HG03064 (cell line): ENCODE data around the gene RNF213.

Experiments
- ATAC-seq: cut with Tn5 transposase; IDR thresholded peaks from one replicate; pipeline ENCODE4 v1.9.1; 2021; ENCODE audit warnings: low read depth; ENCODE audit not compliant: unreplicated experiment

RNF213 gene

GRCh38 chr17:80345841-80346497, 85.3 kb downstream of the RNF213 start:
- no peak for ATAC-seq

DNA sequence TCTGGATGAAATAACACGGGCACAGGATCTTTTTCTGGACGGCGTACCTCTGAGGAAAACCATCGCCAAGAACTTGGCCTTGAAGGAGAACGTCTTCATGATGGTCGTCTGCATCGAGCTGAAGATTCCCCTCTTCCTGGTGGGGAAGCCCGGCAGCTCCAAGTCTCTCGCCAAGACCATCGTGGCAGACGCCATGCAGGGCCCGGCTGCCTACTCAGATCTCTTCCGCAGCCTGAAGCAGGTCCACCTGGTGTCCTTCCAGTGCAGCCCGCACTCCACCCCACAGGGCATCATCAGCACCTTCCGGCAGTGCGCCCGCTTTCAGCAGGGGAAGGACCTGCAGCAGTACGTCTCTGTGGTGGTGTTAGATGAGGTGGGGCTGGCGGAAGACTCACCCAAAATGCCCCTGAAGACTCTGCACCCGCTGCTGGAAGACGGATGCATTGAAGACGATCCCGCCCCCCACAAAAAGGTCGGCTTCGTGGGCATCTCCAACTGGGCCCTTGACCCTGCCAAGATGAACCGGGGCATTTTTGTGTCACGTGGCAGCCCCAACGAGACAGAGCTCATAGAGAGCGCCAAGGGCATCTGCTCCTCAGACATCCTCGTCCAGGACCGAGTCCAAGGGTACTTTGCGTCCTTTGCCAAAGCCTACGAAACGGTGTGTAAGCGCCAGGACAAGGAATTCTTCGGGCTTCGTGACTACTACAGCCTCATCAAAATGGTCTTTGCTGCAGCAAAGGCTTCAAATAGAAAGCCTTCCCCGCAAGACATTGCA, 86.0 kb downstream of the RNF213 start:
- ATAC-seq, result no peak

DNA sequence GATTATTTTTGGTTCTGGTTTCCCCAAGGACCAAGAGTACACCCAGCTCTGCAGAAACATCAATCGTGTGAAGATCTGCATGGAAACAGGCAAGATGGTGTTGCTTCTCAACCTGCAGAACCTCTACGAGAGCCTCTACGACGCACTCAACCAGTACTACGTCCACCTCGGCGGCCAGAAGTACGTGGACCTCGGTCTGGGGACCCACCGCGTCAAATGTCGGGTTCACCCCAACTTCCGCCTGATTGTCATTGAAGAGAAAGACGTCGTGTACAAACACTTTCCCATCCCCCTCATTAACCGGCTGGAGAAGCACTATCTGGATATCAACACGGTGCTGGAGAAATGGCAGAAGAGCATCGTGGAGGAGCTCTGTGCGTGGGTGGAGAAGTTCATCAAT, 86.9 kb downstream of the RNF213 start:
- ATAC-seq, result no peak

DNA sequence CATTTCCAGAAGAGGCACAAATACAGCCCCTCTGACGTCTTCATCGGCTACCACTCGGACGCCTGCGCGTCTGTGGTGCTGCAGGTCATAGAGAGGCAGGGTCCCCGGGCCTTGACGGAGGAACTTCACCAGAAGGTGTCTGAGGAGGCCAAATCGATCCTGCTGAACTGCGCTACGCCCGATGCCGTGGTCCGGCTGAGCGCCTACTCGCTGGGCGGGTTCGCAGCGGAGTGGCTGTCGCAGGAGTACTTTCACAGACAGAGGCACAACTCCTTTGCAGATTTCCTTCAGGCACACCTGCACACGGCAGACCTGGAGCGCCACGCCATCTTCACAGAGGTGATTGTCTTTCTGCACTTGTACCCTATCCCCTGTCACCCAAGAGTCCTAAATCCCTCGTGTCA, 87.3 kb downstream of the RNF213 start:
- ATAC-seq, result no peak

- ATAC-seq, result no peak
These were observed 88.0 kb downstream of the RNF213 start for GRCh38 chr17:80348551-80349150.

- no peak for ATAC-seq
These were observed 88.5 kb downstream of the RNF213 start for GRCh38 chr17:80349151-80349651.

- ATAC-seq, result no peak
These were observed 89.1 kb downstream of the RNF213 start for GRCh38 chr17:80349751-80350150.

GRCh38 chr17:80352216-80352895, 91.7 kb downstream of the RNF213 start:
- ATAC-seq, result no peak

- no peak for ATAC-seq
These were observed 92.5 kb downstream of the RNF213 start for GRCh38 chr17:80352991-80353665.

DNA sequence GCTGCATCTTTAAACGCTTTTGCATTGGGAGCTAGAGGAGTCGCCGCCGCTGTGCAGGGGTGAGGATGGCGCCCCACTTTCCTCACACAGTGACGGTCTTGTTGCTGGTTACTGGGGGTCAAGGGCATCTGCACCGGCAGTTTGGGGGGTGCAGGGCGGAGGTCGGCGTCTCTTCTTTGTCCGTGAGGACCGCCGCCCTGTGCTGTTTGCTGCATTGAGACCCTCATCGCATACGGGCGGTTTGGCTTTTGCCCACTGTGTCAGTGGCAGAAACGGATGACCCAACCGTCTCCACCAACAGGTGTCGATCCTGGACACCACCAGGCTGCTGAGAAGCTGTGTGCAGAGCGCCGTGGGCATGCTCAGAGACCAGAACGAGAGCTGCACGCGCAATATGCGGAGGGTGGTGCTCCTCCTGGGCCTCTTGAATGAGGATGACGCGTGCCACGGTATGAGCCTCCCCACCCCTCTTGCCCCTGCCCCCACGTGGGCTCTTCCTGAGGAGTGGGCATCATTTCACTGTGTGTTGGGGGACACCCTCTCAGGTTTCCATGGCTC, 93.1 kb downstream of the RNF213 start:
- ATAC-seq, result no peak

DNA sequence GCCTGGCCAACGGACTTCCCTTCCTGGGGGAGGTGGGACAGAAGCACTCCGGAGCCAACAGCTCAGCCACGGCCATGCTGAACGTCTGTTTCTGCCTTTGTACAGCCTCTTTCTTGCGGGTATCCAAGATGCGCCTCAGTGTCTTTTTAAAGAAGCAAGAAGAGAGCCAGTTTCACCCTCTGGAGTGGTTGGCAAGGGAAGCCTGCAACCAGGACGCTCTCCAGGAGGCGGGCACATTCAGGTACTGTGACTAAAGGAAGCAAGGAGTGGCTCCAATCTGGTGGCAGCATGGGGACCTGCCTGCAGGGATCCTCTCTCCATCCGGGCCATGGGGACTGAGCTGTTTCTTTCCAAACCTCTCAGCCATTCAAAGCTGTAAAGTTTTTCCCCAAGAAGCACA, 93.7 kb downstream of the RNF213 start:
- ATAC-seq, result no peak

DNA sequence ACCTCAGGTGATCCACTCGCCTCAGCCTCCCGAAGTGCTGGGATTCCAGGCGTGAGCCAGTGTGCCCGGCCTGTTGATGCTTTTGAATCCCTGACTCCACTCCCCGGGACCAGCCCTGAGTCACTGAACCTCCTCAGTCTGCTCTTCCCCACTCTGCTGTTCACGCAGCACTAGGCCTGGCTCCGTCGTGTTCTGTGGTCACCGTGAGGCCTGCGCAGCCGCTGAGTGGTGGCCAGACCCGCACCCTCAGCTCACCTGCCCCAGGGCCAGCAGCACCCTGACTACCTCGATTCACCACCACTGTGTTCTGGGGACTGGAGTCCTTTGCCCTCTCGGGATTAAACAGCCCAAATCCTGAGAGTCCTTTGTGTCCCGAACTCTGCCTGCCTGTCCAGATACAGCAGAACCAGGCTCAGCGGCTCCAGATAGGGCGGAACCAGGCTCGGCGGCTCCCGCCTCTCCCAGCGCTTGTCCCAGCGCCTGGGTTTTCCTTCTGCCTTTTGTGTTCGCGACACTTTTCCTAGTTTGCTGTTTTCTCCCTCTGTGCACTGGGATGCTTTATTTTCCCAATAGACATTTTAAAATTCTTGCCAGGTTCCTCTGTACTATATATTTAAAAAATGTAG, 95.7 kb downstream of the RNF213 start:
- ATAC-seq, result no peak

- ATAC-seq, result no peak
These were observed 97.5 kb downstream of the RNF213 start for GRCh38 chr17:80358131-80358530.

- ATAC-seq, result no peak
These were observed 98.2 kb downstream of the RNF213 start for GRCh38 chr17:80358861-80359260.

DNA sequence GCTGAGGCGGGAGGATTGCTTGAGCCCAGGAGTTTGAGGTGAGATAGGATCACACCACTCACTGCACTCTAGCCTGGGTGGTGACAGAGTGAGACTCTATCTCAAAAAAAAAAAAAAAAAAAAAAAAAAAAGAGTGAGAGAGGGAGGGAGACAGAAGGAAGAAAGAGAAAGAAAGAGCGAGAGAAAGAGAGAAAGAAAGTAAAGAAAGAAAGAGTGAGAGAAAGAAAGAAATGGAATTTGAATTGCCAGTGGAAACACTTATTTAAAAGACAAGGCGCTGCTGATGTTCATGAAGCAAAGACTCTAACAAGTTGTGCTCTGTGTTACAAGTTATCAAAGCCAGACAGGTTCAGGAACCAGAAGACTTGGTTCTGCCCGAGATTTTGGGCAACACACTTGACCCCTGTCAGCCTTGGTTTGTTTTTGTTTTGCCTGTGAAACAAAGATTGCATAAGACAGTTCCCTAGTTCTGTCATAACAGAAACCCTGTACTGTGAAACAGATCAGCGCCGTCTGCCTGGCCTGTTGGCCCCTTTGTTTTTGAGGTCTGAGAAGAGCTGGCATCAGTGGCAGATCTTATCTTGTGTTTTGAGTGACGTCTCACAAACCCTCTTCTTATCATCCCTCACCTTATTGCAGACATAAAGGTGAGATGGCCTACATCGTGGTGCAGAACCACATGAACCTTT, 98.9 kb downstream of the RNF213 start:
- ATAC-seq, result no peak

GRCh38 chr17:80360396-80360795, 99.7 kb downstream of the RNF213 start:
- no peak for ATAC-seq

DNA sequence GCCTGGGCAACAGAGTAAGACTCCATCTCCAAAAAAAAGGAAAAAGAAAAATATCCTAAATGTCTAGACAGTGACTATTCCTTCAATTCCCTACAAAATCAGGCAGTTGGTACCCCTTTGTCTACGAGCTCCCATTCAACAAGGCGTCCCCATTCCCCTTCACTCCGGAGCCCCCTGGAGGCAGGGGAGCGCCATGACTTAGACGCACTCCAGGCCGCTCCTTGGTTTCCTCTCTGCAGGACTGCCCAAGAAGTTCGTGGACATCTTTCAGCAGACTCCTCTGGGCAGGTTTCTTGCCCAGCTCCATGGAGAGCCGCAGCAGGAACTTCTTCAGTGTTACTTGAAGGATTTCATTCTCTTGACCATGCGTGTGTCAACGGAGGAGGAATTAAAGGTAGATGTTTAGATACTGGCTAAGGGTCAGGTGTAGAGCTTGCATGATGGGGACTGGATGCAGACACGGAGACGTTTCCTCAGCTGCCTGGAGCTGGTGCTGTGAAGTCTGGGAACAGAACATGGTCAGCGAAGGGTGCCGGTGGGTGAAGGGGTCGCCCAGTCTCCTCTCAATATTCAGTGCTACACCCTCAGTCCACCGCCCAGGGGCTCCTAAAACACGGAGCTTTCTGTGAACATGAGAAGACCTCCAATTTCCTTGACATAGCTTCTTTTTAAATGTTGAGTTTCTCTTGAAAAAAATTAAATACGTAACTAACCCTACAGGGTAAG, 101.0 kb downstream of the RNF213 start:
- no peak for ATAC-seq

DNA sequence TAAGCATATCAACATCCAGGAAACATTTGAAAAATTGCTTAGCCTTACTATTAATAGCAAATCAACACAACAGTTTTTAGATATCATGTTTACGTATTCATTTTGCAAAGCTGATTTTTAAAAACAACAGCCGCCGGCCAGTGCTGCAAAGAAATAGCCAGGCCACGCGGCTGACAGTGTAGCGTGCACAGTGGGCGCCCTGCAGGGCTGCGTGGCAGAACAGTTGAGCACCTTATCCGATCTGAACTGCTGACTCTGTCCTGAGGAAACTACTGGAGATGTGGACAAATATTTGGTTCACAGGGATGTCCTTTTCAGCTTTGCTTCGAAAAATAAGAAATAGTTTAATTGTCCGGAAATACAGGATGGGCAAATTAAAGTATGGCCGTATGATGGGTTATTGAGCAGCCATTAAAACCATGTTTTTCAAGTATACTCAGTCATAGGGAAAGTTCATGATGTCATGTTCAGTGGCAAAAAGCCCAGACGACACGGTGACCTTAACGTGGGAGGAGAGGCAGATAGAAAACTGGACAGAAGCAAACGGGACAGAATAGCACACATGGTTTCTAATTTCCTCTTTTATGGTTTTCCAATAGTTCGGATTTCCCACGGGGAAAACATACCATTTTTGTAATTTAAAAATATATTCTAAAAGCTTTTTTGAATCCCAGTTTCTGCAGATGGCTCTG, 101.9 kb downstream of the RNF213 start:
- no peak for ATAC-seq
